Measurements from ENCODE around the gene FHL1.
"Not testable (repeated sequence)": the region's sequence is repeated elsewhere in the genome, so short reads cannot be mapped to it uniquely, and the experiment has no call there.

The FHL1 gene

GRCh38 chrX:136147315-136147901 is at the start of gene FHL1:
Gene FHL1 (plus strand): TSS chrX:136147533.
- DNase-seq (ENCODE audit: low read depth in 2 of 2) = no peak

GRCh38 chrX:136097871-136098805 is 49.2 kb upstream of the FHL1 start:
- DNase-seq (ENCODE audit: low read depth in 2 of 2) = no peak

GRCh38 chrX:136104936-136105335 is 42.4 kb upstream of the FHL1 start:
- DNase-seq (ENCODE audit: low read depth in 2 of 2) = no peak

GRCh38 chrX:136106920-136107528 is 40.3 kb upstream of the FHL1 start:
- no peak for DNase-seq (ENCODE audit: low read depth in 2 of 2)

GRCh38 chrX:136108905-136109304 is 38.4 kb upstream of the FHL1 start:
- DNase-seq (ENCODE audit: low read depth in 2 of 2) = not testable (repeated sequence)

GRCh38 chrX:136112286-136112685 is 35.0 kb upstream of the FHL1 start:
- no peak for DNase-seq (ENCODE audit: low read depth in 2 of 2)

GRCh38 chrX:136112778-136113177 is 34.6 kb upstream of the FHL1 start:
- DNase-seq (ENCODE audit: low read depth in 2 of 2) = no peak

- DNase-seq (ENCODE audit: low read depth in 2 of 2) = no peak
Measured at GRCh38 chrX:136115126-136115903, 32.0 kb upstream of the FHL1 start.

- no peak for DNase-seq (ENCODE audit: low read depth in 2 of 2)
Measured at GRCh38 chrX:136115904-136116297, 31.4 kb upstream of the FHL1 start.

GRCh38 chrX:136121788-136122187 is 25.5 kb upstream of the FHL1 start:
- no peak for DNase-seq (ENCODE audit: low read depth in 2 of 2)

GRCh38 chrX:136122207-136122606 is 25.1 kb upstream of the FHL1 start:
- DNase-seq (ENCODE audit: low read depth in 2 of 2) = no peak

GRCh38 chrX:136125106-136125505 is 22.2 kb upstream of the FHL1 start:
- DNase-seq (ENCODE audit: low read depth in 2 of 2) = no peak

GRCh38 chrX:136126371-136126770 is 21.0 kb upstream of the FHL1 start:
- no peak for DNase-seq (ENCODE audit: low read depth in 2 of 2)

GRCh38 chrX:136126872-136127406 is 20.4 kb upstream of the FHL1 start:
- no peak for DNase-seq (ENCODE audit: low read depth in 2 of 2)

GRCh38 chrX:136128743-136129142 is 18.6 kb upstream of the FHL1 start:
- no peak for DNase-seq (ENCODE audit: low read depth in 2 of 2)

- DNase-seq (ENCODE audit: low read depth in 2 of 2) = no peak
Measured at GRCh38 chrX:136130931-136131833, 16.2 kb upstream of the FHL1 start.

GRCh38 chrX:136138939-136139338 is 8.4 kb upstream of the FHL1 start:
- no peak for DNase-seq (ENCODE audit: low read depth in 2 of 2)

- no peak for DNase-seq (ENCODE audit: low read depth in 2 of 2)
Measured at GRCh38 chrX:136141569-136141968, 5.8 kb upstream of the FHL1 start.

- no peak for DNase-seq (ENCODE audit: low read depth in 2 of 2)
Measured at GRCh38 chrX:136142592-136142991, 4.7 kb upstream of the FHL1 start.

- DNase-seq (ENCODE audit: low read depth in 2 of 2) = no peak
Measured at GRCh38 chrX:136143711-136144110, 3.6 kb upstream of the FHL1 start.

All from stimulated activated CD8-positive, alpha-beta memory T cell treated with anti-CD3 and anti-CD28 coated beads, Interleukin-15, amount 100 ng/mL, for 48 hours (primary cell).